ENCODE data around the gene SETMAR.
"Not testable (repeated sequence)": the region's sequence is repeated elsewhere in the genome, so short reads cannot be mapped to it uniquely, and the experiment has no call there.

Gene SETMAR

GRCh38 chr3:4289044-4289443 is 14.1 kb upstream of the SETMAR start:
- Histone ChIP-seq H3K36me3 (ENCODE audit: insufficient read depth, low read length) (no peaks in the 10 kb centered on the region), H3K9ac (ENCODE audit: insufficient read length) (no peak overlapping the region), H3K4me3 (no peak overlapping the region), H3K9me3 (ENCODE audit: low read depth, low read length) (no peaks in the 10 kb centered on the region), H3K27ac (no peak overlapping the region)
- DNase-seq (ENCODE audit: low read depth, low spot score), result no peak
- no peak for TF ChIP-seq FOXP2 (optimal IDR thresholded peaks at IDR 0.05; ENCODE audit: control extremely low read depth, extremely low read length, insufficient read depth)
- no peak for TF ChIP-seq EZH2 (IDR thresholded peaks at IDR 0.05)
- TF ChIP-seq POLR2AphosphoS5 (IDR thresholded peaks at IDR 0.05; ENCODE audit: borderline replicate concordance, low read depth, low read length), result no peak

DNA sequence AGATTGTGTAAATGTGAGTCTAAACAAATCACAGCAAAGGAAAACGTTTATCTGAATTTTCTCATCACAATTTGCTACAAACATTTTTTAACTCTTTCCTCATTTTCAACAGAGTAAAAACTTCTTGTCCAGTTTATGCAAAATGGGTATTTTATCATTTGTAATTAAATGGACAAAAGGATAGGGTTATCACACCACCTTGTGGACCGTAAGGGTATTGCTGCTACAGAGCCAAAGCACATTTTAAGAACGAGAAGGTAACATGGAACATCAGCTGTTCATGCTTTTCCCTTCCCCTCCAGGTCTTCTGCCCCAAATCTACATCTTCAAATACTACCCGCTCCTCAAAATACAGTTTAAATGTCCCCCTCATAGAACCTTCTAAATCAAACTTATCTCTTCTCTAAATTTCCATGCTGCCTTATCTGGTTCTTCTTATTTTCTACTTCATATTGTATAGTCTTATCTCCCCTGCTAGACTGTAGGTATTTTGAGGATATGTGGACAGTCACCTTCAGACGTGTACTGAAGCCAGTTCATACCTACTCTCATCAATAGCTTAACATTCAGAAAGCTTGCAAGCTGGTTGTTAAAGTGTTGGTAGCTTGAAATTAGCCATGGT is 12.8 kb upstream of the SETMAR start:
- DNase-seq (ENCODE audit: low read depth, low spot score), result no peak
- Histone ChIP-seq H3K4me3 (no peak overlapping the region), H3K27ac (no peak overlapping the region), H3K9me3 (ENCODE audit: low read depth, low read length) (no peaks in the 10 kb centered on the region), H3K9ac (ENCODE audit: insufficient read length) (no peak overlapping the region), H3K36me3 (ENCODE audit: insufficient read depth, low read length) (no peaks in the 10 kb centered on the region)
- no peak for TF ChIP-seq EZH2 (IDR thresholded peaks at IDR 0.05)
- TF ChIP-seq FOXP2 (optimal IDR thresholded peaks at IDR 0.05; ENCODE audit: control extremely low read depth, extremely low read length, insufficient read depth), result no peak
- no peak for TF ChIP-seq POLR2AphosphoS5 (IDR thresholded peaks at IDR 0.05; ENCODE audit: borderline replicate concordance, low read depth, low read length)

DNA sequence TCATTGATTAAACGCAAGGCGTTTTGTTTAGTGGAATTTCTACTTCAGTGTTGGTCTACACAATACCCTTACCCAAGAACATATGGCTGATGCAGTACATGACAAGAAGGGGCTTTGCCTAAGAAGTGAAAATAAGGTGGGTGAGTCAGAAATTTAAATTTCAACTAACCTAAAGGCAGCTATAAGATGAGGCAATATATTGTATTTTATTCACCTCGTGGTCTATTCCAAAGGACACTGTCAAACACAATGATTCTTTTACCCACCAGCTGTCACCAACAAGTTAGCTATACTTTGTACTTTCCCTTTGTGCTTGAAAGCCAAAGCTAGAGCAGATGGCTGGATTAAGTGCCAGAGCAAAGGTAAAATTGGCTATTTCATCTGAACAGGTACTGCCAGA is 10.9 kb upstream of the SETMAR start:
- Histone ChIP-seq H3K36me3 (ENCODE audit: insufficient read depth, low read length) (no peaks in the 10 kb centered on the region), H3K27ac (no peak overlapping the region), H3K9ac (ENCODE audit: insufficient read length) (no peak overlapping the region), H3K4me3 (no peak overlapping the region), H3K9me3 (ENCODE audit: low read depth, low read length) (no peaks in the 10 kb centered on the region)
- TF ChIP-seq FOXP2 (optimal IDR thresholded peaks at IDR 0.05; ENCODE audit: control extremely low read depth, extremely low read length, insufficient read depth) (no peak), POLR2AphosphoS5 (IDR thresholded peaks at IDR 0.05; ENCODE audit: borderline replicate concordance, low read depth, low read length) (no peak), EZH2 (IDR thresholded peaks at IDR 0.05) (no peak)
- DNase-seq (ENCODE audit: low read depth, low spot score), result no peak

DNA sequence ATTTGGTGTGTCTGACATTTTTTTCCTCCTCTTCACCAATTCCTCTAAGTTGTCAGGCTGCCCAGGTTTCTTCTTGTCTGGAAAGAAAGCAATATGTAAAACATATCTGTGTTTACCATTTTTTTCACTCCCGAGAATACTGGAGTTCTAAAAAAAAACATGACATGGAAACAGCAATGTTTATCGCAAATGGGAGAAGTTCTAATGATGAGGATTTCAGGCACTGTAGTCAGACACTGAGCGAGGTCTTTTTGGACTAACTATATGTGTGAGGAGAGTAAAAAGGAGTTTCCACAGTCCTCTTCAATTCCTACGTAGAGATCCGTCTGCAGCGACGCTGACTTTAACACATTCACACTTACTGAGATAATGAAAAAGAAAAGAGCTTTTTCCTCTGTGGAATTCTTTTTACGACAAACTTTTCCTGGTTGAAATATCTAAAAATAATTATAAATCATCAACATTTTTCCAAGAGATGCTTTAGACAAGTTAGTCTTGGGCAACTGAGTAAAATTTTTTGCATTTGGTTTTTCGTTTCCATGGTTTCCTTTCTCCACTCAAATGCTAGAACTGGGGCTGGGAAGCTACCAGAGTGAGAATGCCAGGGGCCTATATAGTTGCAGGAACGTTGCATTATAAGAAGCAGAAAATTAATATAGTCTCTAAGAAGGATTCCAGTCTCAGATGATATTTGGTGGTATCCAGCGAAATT is 8.4 kb upstream of the SETMAR start:
- Histone ChIP-seq H3K9ac (ENCODE audit: insufficient read length) (no peak overlapping the region), H3K27ac (no peak overlapping the region), H3K9me3 (ENCODE audit: low read depth, low read length) (no peaks in the 10 kb centered on the region), H3K36me3 (ENCODE audit: insufficient read depth, low read length) (no peaks in the 10 kb centered on the region), H3K4me3 (no peak overlapping the region)
- TF ChIP-seq EZH2 (IDR thresholded peaks at IDR 0.05), result no peak
- no peak for DNase-seq (ENCODE audit: low read depth, low spot score)

GRCh38 chr3:4296454-4296853 is 6.7 kb upstream of the SETMAR start:
- DNase-seq (ENCODE audit: low read depth, low spot score); H3K4me3 ChIP-seq; H3K36me3 ChIP-seq (ENCODE audit: insufficient read depth, low read length); H3K9me3 ChIP-seq (ENCODE audit: low read depth, low read length); H3K27ac ChIP-seq; H3K9ac ChIP-seq (ENCODE audit: insufficient read length): not testable (repeated sequence)

DNA sequence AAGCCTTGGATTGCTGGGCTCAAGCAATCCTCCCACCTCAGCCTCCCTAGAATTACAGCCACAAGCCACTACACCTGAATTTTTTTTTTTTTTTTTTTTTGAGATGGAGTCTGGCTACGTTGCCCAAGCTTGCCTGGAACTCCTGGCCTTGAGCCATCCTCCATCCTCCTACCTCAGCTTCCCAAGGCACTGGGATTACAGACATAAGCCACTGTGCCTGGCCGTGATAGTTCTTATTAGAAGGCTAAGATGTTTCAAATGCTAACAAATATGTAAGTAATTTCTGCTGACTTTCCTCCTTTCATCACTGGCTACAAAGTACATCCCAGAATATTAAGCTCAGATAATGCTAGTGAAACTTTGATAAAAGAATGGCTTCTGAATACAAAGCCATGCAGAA is 5.7 kb upstream of the SETMAR start:
- TF ChIP-seq EZH2 (IDR thresholded peaks at IDR 0.05), result no peak
- TF ChIP-seq POLR2AphosphoS5 (IDR thresholded peaks at IDR 0.05; ENCODE audit: borderline replicate concordance, low read depth, low read length), result no peak
- TF ChIP-seq FOXP2 (optimal IDR thresholded peaks at IDR 0.05; ENCODE audit: control extremely low read depth, extremely low read length, insufficient read depth), result no peak
- DNase-seq (ENCODE audit: low read depth, low spot score), result no peak
- no peak overlapping the region for H3K9ac ChIP-seq (ENCODE audit: insufficient read length)
- H3K36me3 ChIP-seq (ENCODE audit: insufficient read depth, low read length), result no peaks in the 10 kb centered on the region
- no peak overlapping the region for H3K27ac ChIP-seq
- no peak overlapping the region for H3K4me3 ChIP-seq
- H3K9me3 ChIP-seq (ENCODE audit: low read depth, low read length), result no peaks in the 10 kb centered on the region

DNA sequence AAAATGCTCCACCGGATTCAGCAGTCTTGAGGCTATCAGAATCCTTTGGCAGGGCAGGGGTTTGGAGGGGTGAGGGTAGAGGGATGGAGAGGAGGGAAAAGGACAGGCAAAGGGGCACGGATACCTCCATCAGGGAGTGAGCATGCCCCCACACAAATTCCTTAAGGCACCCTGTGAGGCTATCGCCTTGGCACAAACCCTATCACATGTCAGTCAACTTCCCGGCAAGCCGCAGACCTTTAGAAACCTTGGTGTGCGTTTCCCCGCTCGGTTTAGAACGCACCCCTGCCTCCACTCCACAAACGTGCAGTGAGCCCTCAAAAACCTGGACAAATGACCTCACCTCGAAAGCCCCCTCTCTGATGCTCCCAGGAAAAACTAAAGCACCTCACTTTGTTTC is 422 bp upstream of the SETMAR start:
- H3K9me3 ChIP-seq (ENCODE audit: low read depth, low read length), result no peaks in the 10 kb centered on the region
- DNase-seq (ENCODE audit: low read depth, low spot score), result no peak
- H3K9ac ChIP-seq (ENCODE audit: insufficient read length), result peak overlapping the region; percentile 94
- peak overlapping the region; percentile 81; the same call in 1 of the 2 replicates for H3K27ac ChIP-seq
- H3K36me3 ChIP-seq (ENCODE audit: insufficient read depth, low read length), result no peaks in the 10 kb centered on the region
- peak overlapping the region; percentile 86 for H3K4me3 ChIP-seq
- TF ChIP-seq FOXP2 (optimal IDR thresholded peaks at IDR 0.05; ENCODE audit: control extremely low read depth, extremely low read length, insufficient read depth) (no peak), EZH2 (IDR thresholded peaks at IDR 0.05) (no peak), POLR2AphosphoS5 (IDR thresholded peaks at IDR 0.05; ENCODE audit: borderline replicate concordance, low read depth, low read length) (no peak)

DNA sequence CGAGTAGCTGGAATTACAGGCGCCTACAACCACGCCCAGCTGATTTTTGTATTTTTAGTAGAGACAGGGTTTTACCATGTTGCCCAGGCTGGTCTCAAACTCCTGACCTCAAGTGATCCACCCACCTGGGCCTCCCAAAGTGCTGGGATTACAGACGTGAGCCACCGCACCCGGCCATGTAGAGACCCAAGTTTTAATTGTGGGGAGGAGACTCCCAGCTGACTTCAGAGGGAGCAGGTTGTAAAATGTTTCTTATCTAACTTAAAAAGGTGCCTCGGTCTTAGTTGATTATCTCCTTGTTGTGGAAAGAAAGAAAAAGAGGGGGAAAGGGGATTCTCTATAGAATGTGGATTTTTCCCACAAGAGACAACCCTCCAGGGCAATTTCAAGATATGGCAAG is 2.0 kb downstream of the SETMAR start:
- not testable (repeated sequence) for DNase-seq (ENCODE audit: low read depth, low spot score); H3K4me3 ChIP-seq; H3K36me3 ChIP-seq (ENCODE audit: insufficient read depth, low read length)

GRCh38 chr3:4306091-4306490 is 2.9 kb downstream of the SETMAR start:
- H3K4me3 ChIP-seq, result peak overlapping the region; percentile 42
- no peaks in the 10 kb centered on the region for H3K36me3 ChIP-seq (ENCODE audit: insufficient read depth, low read length)
- TF ChIP-seq FOXP2 (optimal IDR thresholded peaks at IDR 0.05; ENCODE audit: control extremely low read depth, extremely low read length, insufficient read depth), result no peak
- no peak for TF ChIP-seq EZH2 (IDR thresholded peaks at IDR 0.05)
- TF ChIP-seq POLR2AphosphoS5 (IDR thresholded peaks at IDR 0.05; ENCODE audit: borderline replicate concordance, low read depth, low read length), result no peak
- H3K9ac ChIP-seq (ENCODE audit: insufficient read length), result no peak overlapping the region
- no peaks in the 10 kb centered on the region for H3K9me3 ChIP-seq (ENCODE audit: low read depth, low read length)
- no peak for DNase-seq (ENCODE audit: low read depth, low spot score)
- peak overlapping the region; percentile 74 for H3K27ac ChIP-seq

More for the DNA sequence above, 2.0 kb downstream of the SETMAR start:
- not testable (repeated sequence) for H3K27ac ChIP-seq; H3K9ac ChIP-seq (ENCODE audit: insufficient read length); H3K9me3 ChIP-seq (ENCODE audit: low read depth, low read length)

Data from SK-N-MC (cell line).